Liver (tissue), 3 donors: ENCODE results near the gene HEPN1.

Source experiments
- EGR1 ChIP-seq, 2 donors: IDR thresholded peaks; 2 replicates each; pipeline ENCODE4 v1.6.1; 2016 to 2018; ENCODE audit warnings: antibody characterized with exemption in 2 of 2, low read depth in 2 of 2
- FOXA1 ChIP-seq: IDR thresholded peaks from 2 replicates; pipeline ENCODE4 v1.6.1; 2016; ENCODE audit warnings: antibody characterized with exemption
- GABPA ChIP-seq, 2 donors: IDR thresholded peaks in 1 of 2; conservative IDR thresholded peaks in 1 of 2; 2 replicates each; pipeline ENCODE4 v1.6.1; 2016; ENCODE audit warnings: antibody characterized with exemption in 2 of 2, mild to moderate bottlenecking in 1 of 2, moderate library complexity in 1 of 2
- HNF4A ChIP-seq, 2 donors: conservative IDR thresholded peaks; 2 replicates each; pipeline ENCODE4 v1.6.1; 2016; ENCODE audit warnings: antibody characterized with exemption in 2 of 2, mild to moderate bottlenecking in 2 of 2
- JUND ChIP-seq, 2 donors: IDR thresholded peaks; 2 replicates each; pipeline ENCODE4 v1.6.1; 2016; ENCODE audit warnings: antibody characterized with exemption in 2 of 2
- RAD21 ChIP-seq, 2 donors: IDR thresholded peaks; 2 replicates each; pipeline ENCODE4 v1.6.1; 2016; ENCODE audit warnings: antibody characterized with exemption in 2 of 2, mild to moderate bottlenecking in 2 of 2
- TAF1 ChIP-seq: conservative IDR thresholded peaks from 2 replicates; pipeline ENCODE4 v1.6.1; 2016; ENCODE audit warnings: antibody characterized with exemption, mild to moderate bottlenecking
- YY1 ChIP-seq: IDR thresholded peaks from 2 replicates; pipeline ENCODE4 v1.6.1; 2016; ENCODE audit warnings: antibody characterized with exemption, mild to moderate bottlenecking
- TF ChIP-seq, protein P1 (sequence below): fragments of 150-350 bp; IDR thresholded peaks from 2 replicates; pipeline ENCODE4 v1.5.1; 2017; ENCODE audit warnings: improper control_type of control experiment, low read depth, low read length; ENCODE audit not compliant: missing input control
- TF ChIP-seq, protein P2 (sequence below): IDR thresholded peaks from 2 replicates; pipeline ENCODE4 v1.6.1; 2016; ENCODE audit warnings: antibody characterized with exemption
- TF ChIP-seq, protein P3 (sequence below): IDR thresholded peaks from 2 replicates; pipeline ENCODE4 v1.6.1; 2016; ENCODE audit warnings: antibody characterized with exemption, mild to moderate bottlenecking
- donor health status: healthy.
- donor health status: healthy.

DNA sequence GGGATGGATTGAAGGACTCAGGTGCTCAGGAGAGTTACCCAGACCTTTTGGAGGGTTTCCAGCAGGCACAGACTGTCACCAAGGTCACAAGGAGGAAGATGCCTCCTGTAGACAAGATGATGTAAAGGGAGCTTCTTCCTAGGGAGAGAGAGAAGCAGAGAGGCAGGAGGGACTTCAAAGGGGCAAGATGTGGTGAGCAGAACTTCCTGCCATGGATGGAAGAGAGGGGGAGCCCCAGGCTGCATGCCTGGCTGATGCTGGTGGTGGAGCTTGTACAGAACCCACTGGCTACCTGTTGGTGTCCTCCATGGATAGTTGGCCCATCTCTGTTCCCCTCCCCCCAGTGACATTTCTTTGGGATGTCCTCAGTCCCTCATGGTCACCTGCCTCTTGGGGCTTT, 4.2 kb downstream of the HEPN1 start:
- TF ChIP-seq, protein P1, sequence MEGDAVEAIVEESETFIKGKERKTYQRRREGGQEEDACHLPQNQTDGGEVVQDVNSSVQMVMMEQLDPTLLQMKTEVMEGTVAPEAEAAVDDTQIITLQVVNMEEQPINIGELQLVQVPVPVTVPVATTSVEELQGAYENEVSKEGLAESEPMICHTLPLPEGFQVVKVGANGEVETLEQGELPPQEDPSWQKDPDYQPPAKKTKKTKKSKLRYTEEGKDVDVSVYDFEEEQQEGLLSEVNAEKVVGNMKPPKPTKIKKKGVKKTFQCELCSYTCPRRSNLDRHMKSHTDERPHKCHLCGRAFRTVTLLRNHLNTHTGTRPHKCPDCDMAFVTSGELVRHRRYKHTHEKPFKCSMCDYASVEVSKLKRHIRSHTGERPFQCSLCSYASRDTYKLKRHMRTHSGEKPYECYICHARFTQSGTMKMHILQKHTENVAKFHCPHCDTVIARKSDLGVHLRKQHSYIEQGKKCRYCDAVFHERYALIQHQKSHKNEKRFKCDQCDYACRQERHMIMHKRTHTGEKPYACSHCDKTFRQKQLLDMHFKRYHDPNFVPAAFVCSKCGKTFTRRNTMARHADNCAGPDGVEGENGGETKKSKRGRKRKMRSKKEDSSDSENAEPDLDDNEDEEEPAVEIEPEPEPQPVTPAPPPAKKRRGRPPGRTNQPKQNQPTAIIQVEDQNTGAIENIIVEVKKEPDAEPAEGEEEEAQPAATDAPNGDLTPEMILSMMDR, result no peak
- TF ChIP-seq, protein P2, sequence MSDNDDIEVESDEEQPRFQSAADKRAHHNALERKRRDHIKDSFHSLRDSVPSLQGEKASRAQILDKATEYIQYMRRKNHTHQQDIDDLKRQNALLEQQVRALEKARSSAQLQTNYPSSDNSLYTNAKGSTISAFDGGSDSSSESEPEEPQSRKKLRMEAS, result no peak
- TF ChIP-seq RAD21 (IDR thresholded peaks at IDR 0.05) (no peak), TAF1 (no peak), YY1 (no peak), HNF4A (conservative IDR thresholded peaks at IDR 0.05) (no peak), FOXA1 (no peak), JUND (IDR thresholded peaks at IDR 0.05) (no peak), EGR1 (IDR thresholded peaks at IDR 0.05; ENCODE audit: low read depth in 2 of 2) (no peak), GABPA (IDR thresholded peaks at IDR 0.05 in 1 of 2, conservative IDR thresholded peaks at IDR 0.05 in 1 of 2) (no peak)
- TF ChIP-seq, protein P3, sequence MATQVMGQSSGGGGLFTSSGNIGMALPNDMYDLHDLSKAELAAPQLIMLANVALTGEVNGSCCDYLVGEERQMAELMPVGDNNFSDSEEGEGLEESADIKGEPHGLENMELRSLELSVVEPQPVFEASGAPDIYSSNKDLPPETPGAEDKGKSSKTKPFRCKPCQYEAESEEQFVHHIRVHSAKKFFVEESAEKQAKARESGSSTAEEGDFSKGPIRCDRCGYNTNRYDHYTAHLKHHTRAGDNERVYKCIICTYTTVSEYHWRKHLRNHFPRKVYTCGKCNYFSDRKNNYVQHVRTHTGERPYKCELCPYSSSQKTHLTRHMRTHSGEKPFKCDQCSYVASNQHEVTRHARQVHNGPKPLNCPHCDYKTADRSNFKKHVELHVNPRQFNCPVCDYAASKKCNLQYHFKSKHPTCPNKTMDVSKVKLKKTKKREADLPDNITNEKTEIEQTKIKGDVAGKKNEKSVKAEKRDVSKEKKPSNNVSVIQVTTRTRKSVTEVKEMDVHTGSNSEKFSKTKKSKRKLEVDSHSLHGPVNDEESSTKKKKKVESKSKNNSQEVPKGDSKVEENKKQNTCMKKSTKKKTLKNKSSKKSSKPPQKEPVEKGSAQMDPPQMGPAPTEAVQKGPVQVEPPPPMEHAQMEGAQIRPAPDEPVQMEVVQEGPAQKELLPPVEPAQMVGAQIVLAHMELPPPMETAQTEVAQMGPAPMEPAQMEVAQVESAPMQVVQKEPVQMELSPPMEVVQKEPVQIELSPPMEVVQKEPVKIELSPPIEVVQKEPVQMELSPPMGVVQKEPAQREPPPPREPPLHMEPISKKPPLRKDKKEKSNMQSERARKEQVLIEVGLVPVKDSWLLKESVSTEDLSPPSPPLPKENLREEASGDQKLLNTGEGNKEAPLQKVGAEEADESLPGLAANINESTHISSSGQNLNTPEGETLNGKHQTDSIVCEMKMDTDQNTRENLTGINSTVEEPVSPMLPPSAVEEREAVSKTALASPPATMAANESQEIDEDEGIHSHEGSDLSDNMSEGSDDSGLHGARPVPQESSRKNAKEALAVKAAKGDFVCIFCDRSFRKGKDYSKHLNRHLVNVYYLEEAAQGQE, result no peak
